ENCODE data around the gene CDK6.
A peak's percentile ranks its signal among the peaks of the same experiment; 100 is the strongest.
"Not testable (repeated sequence)": the region's sequence is repeated elsewhere in the genome, so short reads cannot be mapped to it uniquely, and the experiment has no call there.

Gene CDK6

GRCh38 chr7:92755680-92756079 is 80.7 kb downstream of the CDK6 start:
- Mint-ChIP-seq H3K4me3 (no peak overlapping the region), H3K27me3 (no peaks in the 10 kb centered on the region), H3K27ac (peak overlapping the region; percentile 66), H3K4me1 (ENCODE audit: low read depth) (peaks cover 48% of the 10 kb centered on the region), H3K9me3 (ENCODE audit: low read depth) (no peaks in the 10 kb centered on the region), H3K36me3 (peaks cover 40% of the 10 kb centered on the region)

- Mint-ChIP-seq H3K27me3 (no peaks in the 10 kb centered on the region), H3K9me3 (ENCODE audit: low read depth) (no peaks in the 10 kb centered on the region), H3K4me3 (no peak overlapping the region), H3K36me3 (peaks cover 44% of the 10 kb centered on the region), H3K4me1 (ENCODE audit: low read depth) (peaks cover 51% of the 10 kb centered on the region), H3K27ac (peak overlapping the region; percentile 59)
Measured at GRCh38 chr7:92754919-92755581, 81.3 kb downstream of the CDK6 start.

GRCh38 chr7:92753614-92754013 is 82.8 kb downstream of the CDK6 start:
- Mint-ChIP-seq H3K9me3 (ENCODE audit: low read depth) (no peaks in the 10 kb centered on the region), H3K4me3 (no peak overlapping the region), H3K4me1 (ENCODE audit: low read depth) (peaks cover 59% of the 10 kb centered on the region), H3K27me3 (no peaks in the 10 kb centered on the region), H3K36me3 (peaks cover 48% of the 10 kb centered on the region), H3K27ac (peak overlapping the region; percentile 59)

- peak overlapping the region; percentile 83 for H3K27ac Mint-ChIP-seq
Measured at GRCh38 chr7:92751902-92752901, 84.2 kb downstream of the CDK6 start.

DNA sequence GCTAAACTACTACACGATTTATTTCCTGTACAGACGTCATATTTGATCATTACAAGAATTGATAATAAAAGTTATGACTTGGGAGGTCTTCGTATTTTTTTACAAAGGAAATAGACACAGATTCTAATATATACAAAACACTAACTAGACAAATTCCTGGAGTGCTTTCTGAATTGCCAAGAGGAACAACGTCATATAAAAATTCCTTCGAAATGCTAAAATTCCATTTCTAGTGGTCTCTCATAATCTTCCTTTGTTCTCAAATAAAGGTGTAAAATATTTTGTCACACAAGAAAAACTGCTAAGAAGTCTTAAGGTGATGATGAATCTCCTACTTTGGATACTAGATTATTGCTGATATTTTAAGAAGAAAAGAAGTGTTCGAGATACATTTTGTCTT is 85.4 kb downstream of the CDK6 start:
- H3K4me1 Mint-ChIP-seq (ENCODE audit: low read depth), result peaks cover 50% of the 10 kb centered on the region
- H3K27ac Mint-ChIP-seq, result no peak overlapping the region
- H3K27me3 Mint-ChIP-seq, result no peaks in the 10 kb centered on the region
- H3K9me3 Mint-ChIP-seq (ENCODE audit: low read depth), result no peaks in the 10 kb centered on the region
- H3K4me3 Mint-ChIP-seq, result no peak overlapping the region
- H3K36me3 Mint-ChIP-seq, result peaks cover 38% of the 10 kb centered on the region

More at GRCh38 chr7:92751902-92752901, 84.2 kb downstream of the CDK6 start:
- H3K4me3 Mint-ChIP-seq, result no peak overlapping the region
- H3K9me3 Mint-ChIP-seq (ENCODE audit: low read depth), result no peaks in the 10 kb centered on the region
- peaks cover 57% of the 10 kb centered on the region for H3K4me1 Mint-ChIP-seq (ENCODE audit: low read depth)
- peaks cover 43% of the 10 kb centered on the region for H3K36me3 Mint-ChIP-seq
- H3K27me3 Mint-ChIP-seq, result no peaks in the 10 kb centered on the region

DNA sequence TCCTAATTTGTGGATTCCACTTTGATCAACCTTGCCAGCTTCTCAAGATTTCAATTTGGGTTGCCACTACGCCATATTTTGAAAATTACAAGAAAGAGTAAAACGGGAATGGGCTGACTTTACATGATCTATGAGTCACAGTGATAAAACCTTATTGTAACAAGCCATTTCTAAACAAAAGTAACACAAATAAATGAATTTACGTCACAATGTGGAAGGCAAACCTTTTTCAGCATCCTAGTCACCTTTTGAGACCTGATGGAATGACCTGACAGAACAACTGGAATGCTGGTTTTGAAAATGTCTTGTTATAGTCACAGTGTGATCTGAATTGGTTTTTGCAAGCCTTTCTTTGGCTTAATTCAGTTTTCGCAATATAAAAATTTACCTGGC is 85.9 kb downstream of the CDK6 start:
- H3K9me3 Mint-ChIP-seq (ENCODE audit: low read depth), result no peaks in the 10 kb centered on the region
- peaks cover 47% of the 10 kb centered on the region for H3K4me1 Mint-ChIP-seq (ENCODE audit: low read depth)
- H3K27ac Mint-ChIP-seq, result peak overlapping the region; percentile 10
- peaks cover 36% of the 10 kb centered on the region for H3K36me3 Mint-ChIP-seq
- H3K4me3 Mint-ChIP-seq, result no peak overlapping the region
- no peaks in the 10 kb centered on the region for H3K27me3 Mint-ChIP-seq

- Mint-ChIP-seq H3K4me1 (ENCODE audit: low read depth) (peaks cover 43% of the 10 kb centered on the region), H3K27ac (peak overlapping the region; percentile 36)
Measured at GRCh38 chr7:92749832-92750446, 86.4 kb downstream of the CDK6 start.

DNA sequence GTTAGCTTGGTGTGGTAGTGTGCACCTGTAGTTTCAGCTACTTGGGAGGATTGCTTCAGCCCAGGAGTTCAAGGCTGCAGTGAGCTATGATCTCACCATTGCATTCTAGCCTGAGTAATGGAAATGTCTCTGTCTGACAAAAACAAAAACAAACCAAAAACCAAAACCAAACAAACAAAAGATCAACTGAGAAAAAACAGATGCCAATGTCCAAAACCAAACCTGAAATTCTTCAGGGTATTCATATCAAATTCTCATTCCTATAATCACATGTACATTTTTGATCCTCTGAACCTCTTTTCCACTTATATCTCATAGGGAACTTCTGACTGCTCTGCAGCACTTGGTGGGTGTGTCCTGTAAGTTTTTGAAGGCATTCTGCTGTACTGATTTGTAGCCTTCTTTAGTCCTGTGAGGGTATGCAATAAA is 87.0 kb downstream of the CDK6 start:
- peaks cover 40% of the 10 kb centered on the region for H3K4me1 Mint-ChIP-seq (ENCODE audit: low read depth)
- no peaks in the 10 kb centered on the region for H3K9me3 Mint-ChIP-seq (ENCODE audit: low read depth)
- peak overlapping the region; percentile 36 for H3K27ac Mint-ChIP-seq
- peaks cover 33% of the 10 kb centered on the region for H3K36me3 Mint-ChIP-seq
- H3K4me3 Mint-ChIP-seq, result no peak overlapping the region
- H3K27me3 Mint-ChIP-seq, result no peaks in the 10 kb centered on the region

More at GRCh38 chr7:92749832-92750446, 86.4 kb downstream of the CDK6 start:
- Mint-ChIP-seq H3K27me3 (no peaks in the 10 kb centered on the region), H3K4me3 (no peak overlapping the region), H3K9me3 (ENCODE audit: low read depth) (no peaks in the 10 kb centered on the region), H3K36me3 (peaks cover 35% of the 10 kb centered on the region)

- H3K36me3 Mint-ChIP-seq, result peaks cover 38% of the 10 kb centered on the region
- H3K27me3 Mint-ChIP-seq, result no peaks in the 10 kb centered on the region
- peaks cover 40% of the 10 kb centered on the region for H3K4me1 Mint-ChIP-seq (ENCODE audit: low read depth)
- H3K27ac Mint-ChIP-seq, result no peak overlapping the region
- H3K9me3 Mint-ChIP-seq (ENCODE audit: low read depth), result peaks cover 2% of the 10 kb centered on the region
- H3K4me3 Mint-ChIP-seq, result no peak overlapping the region
Measured at GRCh38 chr7:92748495-92748894, 87.9 kb downstream of the CDK6 start.

- H3K27me3 Mint-ChIP-seq, result no peaks in the 10 kb centered on the region
- peaks cover 37% of the 10 kb centered on the region for H3K4me1 Mint-ChIP-seq (ENCODE audit: low read depth)
- H3K9me3 Mint-ChIP-seq (ENCODE audit: low read depth), result peaks cover 4% of the 10 kb centered on the region
- H3K36me3 Mint-ChIP-seq, result peaks cover 39% of the 10 kb centered on the region
- no peak overlapping the region for H3K4me3 Mint-ChIP-seq
- peak overlapping the region; percentile 58 for H3K27ac Mint-ChIP-seq
Measured at GRCh38 chr7:92747041-92747835, 89.1 kb downstream of the CDK6 start.

- no peaks in the 10 kb centered on the region for H3K27me3 Mint-ChIP-seq
- peaks cover 30% of the 10 kb centered on the region for H3K36me3 Mint-ChIP-seq
- no peak overlapping the region for H3K4me3 Mint-ChIP-seq
- peaks cover 38% of the 10 kb centered on the region for H3K4me1 Mint-ChIP-seq (ENCODE audit: low read depth)
- H3K9me3 Mint-ChIP-seq (ENCODE audit: low read depth), result peaks cover 4% of the 10 kb centered on the region
- H3K27ac Mint-ChIP-seq, result no peak overlapping the region
Measured at GRCh38 chr7:92745241-92745640, 91.1 kb downstream of the CDK6 start.

- not testable (repeated sequence) for H3K9me3 Mint-ChIP-seq (ENCODE audit: low read depth); H3K27me3 Mint-ChIP-seq; H3K4me3 Mint-ChIP-seq
- Mint-ChIP-seq H3K27ac (peak overlapping the region; percentile 72), H3K36me3 (peaks cover 29% of the 10 kb centered on the region), H3K4me1 (ENCODE audit: low read depth) (peaks cover 40% of the 10 kb centered on the region)
Measured at GRCh38 chr7:92744180-92744579, 92.2 kb downstream of the CDK6 start.

- Mint-ChIP-seq H3K4me3 (no peak overlapping the region), H3K9me3 (ENCODE audit: low read depth) (peaks cover 4% of the 10 kb centered on the region), H3K36me3 (peaks cover 29% of the 10 kb centered on the region), H3K27ac (no peak overlapping the region), H3K4me1 (ENCODE audit: low read depth) (peaks cover 45% of the 10 kb centered on the region), H3K27me3 (no peaks in the 10 kb centered on the region)
Measured at GRCh38 chr7:92742186-92742585, 94.2 kb downstream of the CDK6 start.

DNA sequence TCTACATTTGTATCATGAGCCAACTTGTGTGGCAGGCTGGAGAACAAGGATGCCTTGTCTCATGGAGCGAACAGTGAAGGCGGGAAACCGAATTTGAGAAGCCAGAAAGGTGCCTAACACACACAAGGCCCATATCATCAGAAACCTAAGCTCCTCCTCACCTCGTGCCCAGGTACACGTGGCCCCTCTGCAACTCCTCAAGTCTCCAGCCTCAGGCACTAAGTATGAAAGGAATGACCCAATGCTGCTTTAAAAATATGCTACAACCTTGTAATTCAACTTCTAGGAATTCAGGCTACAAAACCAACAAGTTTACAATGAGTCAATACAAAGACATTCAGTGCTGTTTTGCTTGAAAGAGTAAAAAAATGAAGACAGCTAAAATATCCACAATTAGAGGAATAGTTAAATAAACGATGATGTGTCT is 95.7 kb downstream of the CDK6 start:
- peaks cover 34% of the 10 kb centered on the region for H3K36me3 Mint-ChIP-seq
- H3K9me3 Mint-ChIP-seq (ENCODE audit: low read depth), result peaks cover 4% of the 10 kb centered on the region
- H3K4me1 Mint-ChIP-seq (ENCODE audit: low read depth), result peaks cover 45% of the 10 kb centered on the region
- H3K27me3 Mint-ChIP-seq, result no peaks in the 10 kb centered on the region
- H3K4me3 Mint-ChIP-seq, result no peak overlapping the region
- no peak overlapping the region for H3K27ac Mint-ChIP-seq

Measured in activated naive CD8-positive, alpha-beta T cell (primary cell).